Body of pancreas (tissue), 4 donors: ENCODE measurements around the gene ARHGAP6.

Source experiments
- POLR2A ChIP-seq, 3 donors: fragments of 450-650 bp; IDR thresholded peaks; one replicate each; pipeline ENCODE4 v1.6.1; 2016; ENCODE audit warnings: antibody characterized with exemption in 3 of 3, mild to moderate bottlenecking in 2 of 3
- TF ChIP-seq, protein P1 (sequence below), 7 experiments: fragments of 450-650 bp in 4 of 7; fragments of 200-600 bp in 3 of 7; sonication (generic) in 3 of 7; IDR thresholded peaks; one replicate each; pipeline ENCODE4 v1.5.1; 2016 to 2019; ENCODE audit warnings: antibody characterized with exemption in 7 of 7

DNA sequence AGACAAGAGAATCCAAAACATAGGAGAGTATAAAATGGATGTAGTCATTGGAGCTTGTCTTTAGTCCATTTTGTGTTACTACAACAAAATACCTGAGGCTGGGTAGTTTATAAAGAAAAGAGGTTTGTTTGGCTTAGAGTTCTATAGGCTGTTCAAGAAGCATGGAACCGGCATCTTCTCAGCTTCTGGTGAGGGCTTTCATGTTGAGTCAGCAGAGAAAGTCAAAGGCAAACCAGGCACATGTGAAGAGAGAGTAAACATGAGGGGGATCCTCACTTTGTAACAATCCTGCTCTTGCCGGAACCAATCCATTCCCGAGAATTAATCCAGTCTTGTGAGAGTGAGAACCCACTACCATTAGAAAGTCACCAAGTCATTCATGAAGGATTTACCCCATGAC lies 562.7 kb downstream of the ARHGAP6 start:
- no peak for TF ChIP-seq POLR2A (IDR thresholded peaks at IDR 0.05)
- TF ChIP-seq, protein P1, sequence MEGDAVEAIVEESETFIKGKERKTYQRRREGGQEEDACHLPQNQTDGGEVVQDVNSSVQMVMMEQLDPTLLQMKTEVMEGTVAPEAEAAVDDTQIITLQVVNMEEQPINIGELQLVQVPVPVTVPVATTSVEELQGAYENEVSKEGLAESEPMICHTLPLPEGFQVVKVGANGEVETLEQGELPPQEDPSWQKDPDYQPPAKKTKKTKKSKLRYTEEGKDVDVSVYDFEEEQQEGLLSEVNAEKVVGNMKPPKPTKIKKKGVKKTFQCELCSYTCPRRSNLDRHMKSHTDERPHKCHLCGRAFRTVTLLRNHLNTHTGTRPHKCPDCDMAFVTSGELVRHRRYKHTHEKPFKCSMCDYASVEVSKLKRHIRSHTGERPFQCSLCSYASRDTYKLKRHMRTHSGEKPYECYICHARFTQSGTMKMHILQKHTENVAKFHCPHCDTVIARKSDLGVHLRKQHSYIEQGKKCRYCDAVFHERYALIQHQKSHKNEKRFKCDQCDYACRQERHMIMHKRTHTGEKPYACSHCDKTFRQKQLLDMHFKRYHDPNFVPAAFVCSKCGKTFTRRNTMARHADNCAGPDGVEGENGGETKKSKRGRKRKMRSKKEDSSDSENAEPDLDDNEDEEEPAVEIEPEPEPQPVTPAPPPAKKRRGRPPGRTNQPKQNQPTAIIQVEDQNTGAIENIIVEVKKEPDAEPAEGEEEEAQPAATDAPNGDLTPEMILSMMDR (IDR thresholded peaks at IDR 0.05) = no peak
